ENCODE results near the gene PRDM16. TPM values are rescaled to one million over a fixed set of nuclear protein-coding genes. Genes with fewer than 3 reads are reported as not detected.

The PRDM16 gene
- 27.6 and 55.8 TPM in 2 replicates for total RNA-seq
- 40.8 and 41.8 TPM in 2 replicates for polyA plus RNA-seq

- no peaks in the 10 kb centered on the region for H3K9me3 ChIP-seq (ENCODE audit: low read depth)
- H3K27me3 ChIP-seq, result peaks cover 80% of the 10 kb centered on the region
- TF ChIP-seq, protein P1, sequence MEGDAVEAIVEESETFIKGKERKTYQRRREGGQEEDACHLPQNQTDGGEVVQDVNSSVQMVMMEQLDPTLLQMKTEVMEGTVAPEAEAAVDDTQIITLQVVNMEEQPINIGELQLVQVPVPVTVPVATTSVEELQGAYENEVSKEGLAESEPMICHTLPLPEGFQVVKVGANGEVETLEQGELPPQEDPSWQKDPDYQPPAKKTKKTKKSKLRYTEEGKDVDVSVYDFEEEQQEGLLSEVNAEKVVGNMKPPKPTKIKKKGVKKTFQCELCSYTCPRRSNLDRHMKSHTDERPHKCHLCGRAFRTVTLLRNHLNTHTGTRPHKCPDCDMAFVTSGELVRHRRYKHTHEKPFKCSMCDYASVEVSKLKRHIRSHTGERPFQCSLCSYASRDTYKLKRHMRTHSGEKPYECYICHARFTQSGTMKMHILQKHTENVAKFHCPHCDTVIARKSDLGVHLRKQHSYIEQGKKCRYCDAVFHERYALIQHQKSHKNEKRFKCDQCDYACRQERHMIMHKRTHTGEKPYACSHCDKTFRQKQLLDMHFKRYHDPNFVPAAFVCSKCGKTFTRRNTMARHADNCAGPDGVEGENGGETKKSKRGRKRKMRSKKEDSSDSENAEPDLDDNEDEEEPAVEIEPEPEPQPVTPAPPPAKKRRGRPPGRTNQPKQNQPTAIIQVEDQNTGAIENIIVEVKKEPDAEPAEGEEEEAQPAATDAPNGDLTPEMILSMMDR (IDR thresholded peaks at IDR 0.05; ENCODE audit: low read depth, low read length), result no peak
- H3K4me3 ChIP-seq, result peak within 1 kb of the TSS; percentile 82
- DNase-seq (ENCODE audit: low read depth in 1 of 2, low spot score in 1 of 2), result peak; percentile 41 to 84
- H3K4me1 ChIP-seq (ENCODE audit: low read depth), result peaks cover 49% of the 10 kb centered on the region
- H3K36me3 ChIP-seq, result no peaks in the 10 kb centered on the region
- H3K27ac ChIP-seq, result peak within 1 kb of the TSS; percentile 58
Observed at GRCh38 chr1:3068564-3069431, at the start of gene PRDM16. TSS of gene PRDM16 (plus strand) at chr1:3069203. CDS start at chr1:3069260, 57 bp downstream.

DNA sequence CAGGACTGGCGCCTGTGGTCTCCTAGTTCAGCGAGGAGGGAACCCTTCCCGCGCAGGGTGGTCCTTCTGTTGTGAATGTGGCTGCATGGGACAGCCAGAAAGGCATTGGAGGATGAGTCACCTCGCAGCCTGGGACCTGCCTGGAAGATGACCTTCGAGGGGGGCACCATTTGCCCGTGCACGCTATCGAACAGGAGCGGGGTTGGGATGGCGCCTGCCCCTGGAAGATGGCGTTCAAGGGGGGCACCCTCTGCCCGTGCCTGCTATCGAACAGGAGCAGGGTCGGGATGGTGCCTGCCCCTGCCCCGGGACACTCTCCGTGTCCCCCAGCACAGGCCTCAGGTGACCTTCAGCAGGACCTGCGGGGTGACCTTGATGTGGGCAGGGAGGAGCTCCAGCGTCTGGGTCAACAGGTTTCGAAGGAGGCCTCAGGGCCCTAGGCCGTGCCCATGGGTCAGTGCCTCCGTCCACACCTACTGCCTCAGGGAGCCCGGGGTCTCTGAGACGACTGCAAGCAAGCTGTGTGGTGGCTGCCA, 49.4 kb upstream of the PRDM16 start:
- TF ChIP-seq, protein P1 (IDR thresholded peaks at IDR 0.05; ENCODE audit: low read depth, low read length), result no peak
- Histone ChIP-seq H3K4me3 (no peak overlapping the region), H3K9me3 (ENCODE audit: low read depth) (no peaks in the 10 kb centered on the region), H3K27me3 (no peaks in the 10 kb centered on the region), H3K27ac (no peak overlapping the region), H3K4me1 (ENCODE audit: low read depth) (no peaks in the 10 kb centered on the region), H3K36me3 (no peaks in the 10 kb centered on the region)
- DNase-seq (ENCODE audit: low read depth in 1 of 2, low spot score in 1 of 2), result no peak

- no peaks in the 10 kb centered on the region for H3K9me3 ChIP-seq (ENCODE audit: low read depth)
- no peaks in the 10 kb centered on the region for H3K4me1 ChIP-seq (ENCODE audit: low read depth)
- H3K27me3 ChIP-seq, result no peaks in the 10 kb centered on the region
- H3K27ac ChIP-seq, result no peak overlapping the region
- TF ChIP-seq, protein P1 (IDR thresholded peaks at IDR 0.05; ENCODE audit: low read depth, low read length), result no peak
- no peak for DNase-seq (ENCODE audit: low read depth in 1 of 2, low spot score in 1 of 2)
- H3K4me3 ChIP-seq, result no peak overlapping the region
- H3K36me3 ChIP-seq, result no peaks in the 10 kb centered on the region
Observed at GRCh38 chr1:3020263-3020909, 48.6 kb upstream of the PRDM16 start.

DNA sequence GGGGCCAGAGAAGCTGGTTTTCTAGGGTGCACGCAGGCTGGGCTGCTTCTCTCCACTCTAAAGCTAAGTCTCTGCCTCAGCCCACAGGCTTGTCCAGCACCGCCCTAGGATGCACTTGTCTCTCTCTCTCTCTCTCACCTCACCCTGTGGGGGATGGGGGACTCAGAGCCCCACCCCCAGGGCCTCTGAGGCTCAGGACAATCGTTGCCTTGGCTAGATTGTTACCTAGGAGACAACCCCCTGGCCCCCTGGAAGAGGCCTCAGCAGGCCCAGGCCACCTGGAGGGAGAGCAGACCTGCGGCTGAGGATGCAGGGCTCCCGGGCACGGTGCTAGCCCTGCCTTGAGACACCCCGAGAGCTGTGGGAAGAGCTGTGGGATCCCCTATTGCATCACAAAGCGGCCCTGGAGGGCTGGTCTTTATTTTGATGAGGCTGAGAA, 47.8 kb upstream of the PRDM16 start, which contains the start of gene ACTRT2:
Gene ACTRT2, plus strand, starts transcription at position 235 of the 439 bp plus-strand sequence. CDS start 220 bp downstream, outside the sequence.
- TF ChIP-seq, protein P1 (IDR thresholded peaks at IDR 0.05; ENCODE audit: low read depth, low read length), result no peak
- H3K9me3 ChIP-seq (ENCODE audit: low read depth), result no peaks in the 10 kb centered on the region
- no peak within 1 kb of the TSS for H3K4me3 ChIP-seq
- H3K27ac ChIP-seq, result no peak within 1 kb of the TSS
- no peaks in the 10 kb centered on the region for H3K36me3 ChIP-seq
- no peaks in the 10 kb centered on the region for H3K27me3 ChIP-seq
- DNase-seq (ENCODE audit: low read depth in 1 of 2, low spot score in 1 of 2), result no peak
- H3K4me1 ChIP-seq (ENCODE audit: low read depth), result no peaks in the 10 kb centered on the region

GRCh38 chr1:3021801-3022401, 47.1 kb upstream of the PRDM16 start:
- TF ChIP-seq, protein P1 (IDR thresholded peaks at IDR 0.05; ENCODE audit: low read depth, low read length), result no peak
- Histone ChIP-seq H3K36me3 (no peaks in the 10 kb centered on the region), H3K27me3 (no peaks in the 10 kb centered on the region), H3K4me1 (ENCODE audit: low read depth) (no peaks in the 10 kb centered on the region), H3K27ac (no peak overlapping the region), H3K9me3 (ENCODE audit: low read depth) (no peaks in the 10 kb centered on the region), H3K4me3 (no peak overlapping the region)
- DNase-seq (ENCODE audit: low read depth in 1 of 2, low spot score in 1 of 2), result no peak

Data from cardiac muscle cell (in vitro differentiated cells and primary cell).